Endothelial cell of umbilical vein (primary cell): ENCODE measurements around the gene FAM180B. TPM values are rescaled to one million over a fixed set of nuclear protein-coding genes. Genes with fewer than 3 reads are reported as not detected.

Experiments
- BruUV-seq: library from RNA; stranded (reverse); fragments of 400-500 nt; replicated peaks from 2 replicates; lab custom pipeline; 2021; lab: Mats Ljungman, UMichigan
- CTCF ChIA-PET: fragments of 300-600, 350-600 bp; sonication (Branson Sonifier 250); formaldehyde crosslinking; loops from one replicate; lab custom pipeline; 2021; ENCODE audit warnings: antibody characterized with exemption, inconsistent platforms; lab: Charles Lee
- POLR2A ChIA-PET: fragments of 300-600, 350-600 bp; sonication (Branson Sonifier 250); formaldehyde crosslinking; loops from one replicate; lab custom pipeline; 2021; ENCODE audit warnings: antibody characterized with exemption, inconsistent platforms; lab: Charles Lee
- DNase-seq: peaks from one replicate; pipeline ENCODE4 v3.0.0-alpha.2; 2011; ENCODE audit warnings: low read depth, low spot score
- FAIRE-seq: peaks from 2 replicates; lab custom pipeline; 2011; peaks lifted over from hg19 to GRCh38; lab: Jason Lieb, UNC
- H2AFZ ChIP-seq: 2 replicates; pipeline ENCODE4 v1.6.0; 2012; ENCODE audit warnings: low read depth, low read length, control low read depth, inconsistent platforms
- H3K27ac ChIP-seq: 2 replicates; pipeline ENCODE4 v1.5.1; 2011; ENCODE audit warnings: low read depth, mild to moderate bottlenecking, control low read depth, low read length, moderate library complexity; ENCODE audit not compliant: insufficient read depth
- H3K27me3 ChIP-seq, 2 experiments: 2 replicates each; pipeline versions ENCODE4 v1.6.0 to v1.6.1; 2011; ENCODE audit warnings: low read length in 2 of 2, mixed read lengths in 1 of 2; ENCODE audit not compliant: control insufficient read depth in 2 of 2, insufficient read depth in 2 of 2
- H3K36me3 ChIP-seq, 2 experiments: 2 replicates in 1 of 2; 3 replicates in 1 of 2; pipeline ENCODE4 v1.5.1; 2011; ENCODE audit warnings: low read length in 2 of 2, mild to moderate bottlenecking in 1 of 2, moderate library complexity in 1 of 2; ENCODE audit not compliant: control insufficient read depth in 2 of 2, insufficient read depth in 2 of 2; ENCODE audit errors: extremely low read depth in 1 of 2
- H3K4me1 ChIP-seq: 3 replicates; pipeline ENCODE4 v1.5.1; 2011; ENCODE audit warnings: mild to moderate bottlenecking, low read length; ENCODE audit not compliant: control insufficient read depth, insufficient read depth; ENCODE audit errors: extremely low read depth
- H3K4me2 ChIP-seq: 2 replicates; pipeline ENCODE4 v1.6.1; 2011; ENCODE audit warnings: low read length, control low read depth, mixed read lengths; ENCODE audit not compliant: insufficient read depth
- H3K4me3 ChIP-seq, 3 experiments: fragments of 200-600 bp in 1 of 3; sonication (generic), shearing (Covaris generic) in 1 of 3; replicated peaks in 1 of 3; 2 replicates each; pipeline ENCODE4 v1.5.1; 2011 to 2016; ENCODE audit warnings: control low read depth in 3 of 3, low read length in 3 of 3, mild to moderate bottlenecking in 2 of 3, inconsistent platforms in 1 of 3, low read depth in 1 of 3, moderate library complexity in 1 of 3; ENCODE audit not compliant: insufficient read depth in 1 of 3
- H3K79me2 ChIP-seq: 2 replicates; pipeline ENCODE4 v1.6.0; 2012; ENCODE audit warnings: low read length, inconsistent platforms; ENCODE audit not compliant: control insufficient read depth, insufficient read depth
- H3K9ac ChIP-seq: replicated peaks from 2 replicates; pipeline ENCODE3; 2011; ENCODE audit warnings: low read length, control low read depth; ENCODE audit not compliant: insufficient read depth; ENCODE audit errors: extremely low read depth
- H3K9me1 ChIP-seq: replicated peaks from 3 replicates; pipeline ENCODE4 v1.6.0; 2011; ENCODE audit warnings: mild to moderate bottlenecking, low read length; ENCODE audit not compliant: control insufficient read depth, insufficient read depth; ENCODE audit errors: extremely low read depth
- H3K9me3 ChIP-seq: replicated peaks from 2 replicates; pipeline ENCODE4 v1.5.1; 2012; ENCODE audit warnings: low read length, inconsistent platforms; ENCODE audit not compliant: control insufficient read depth, insufficient read depth
- H4K20me1 ChIP-seq: replicated peaks from 2 replicates; pipeline ENCODE3; 2011; ENCODE audit warnings: mild to moderate bottlenecking, low read length; ENCODE audit not compliant: control insufficient read depth, insufficient read depth; ENCODE audit errors: extremely low read depth
- FOS ChIP-seq: IDR thresholded peaks from 2 replicates; pipeline ENCODE4 v1.6.1; 2011; ENCODE audit warnings: mild to moderate bottlenecking, low read length, moderate library complexity, borderline replicate concordance; ENCODE audit not compliant: insufficient read depth
- GATA2 ChIP-seq: IDR thresholded peaks from 2 replicates; pipeline ENCODE4 v1.7.0; 2011; ENCODE audit warnings: low read depth, mild to moderate bottlenecking, moderate library complexity, mixed read lengths, low read length; ENCODE audit not compliant: insufficient read length, insufficient read depth
- MYC ChIP-seq: IDR thresholded peaks from one replicate; pipeline ENCODE4 v1.6.1; 2011; ENCODE audit warnings: mild to moderate bottlenecking, low read depth, low read length
- POLR2A ChIP-seq: IDR thresholded peaks from 2 replicates; pipeline ENCODE4 v1.6.1; 2012; ENCODE audit warnings: low read depth, mild to moderate bottlenecking, control low read depth, low read length
- POLR2AphosphoS5 ChIP-seq: IDR thresholded peaks from 2 replicates; pipeline ENCODE4 v1.6.1; 2012; ENCODE audit warnings: low read depth, mild to moderate bottlenecking, control low read depth, low read length, moderate library complexity; ENCODE audit not compliant: insufficient read depth
- dilution Hi-C: fragments of 300-500 bp; cut with MboI; formaldehyde crosslinking; loops from one replicate; pipeline ENCODE4 v1.15.0; 2019; ENCODE audit warnings: low sequenced_read_pairs; ENCODE audit not compliant: extremely low pct_ligation_motif_present
- intact Hi-C: fragments of 100-400 bp; cut with micrococcal nuclease; formaldehyde crosslinking; loops from one replicate; pipeline ENCODE4 v1.10.0; 2022
- polyA plus RNA-seq, 4 experiments: library from polyadenylated mRNA; depleted of rRNA in 3 of 4; stranded (reverse) in 3 of 4; unstranded in 1 of 4; fragments of >200 nt; gene quantifications; 2 replicates each; pipeline versions ENCODE4 v1.2.1 to v1.2.3, GENCODE V29; 2011 to 2012; ENCODE audit warnings: missing spikeins in 1 of 4
- total RNA-seq: library from RNA; stranded (reverse); gene quantifications from 2 replicates; pipeline ENCODE4 v1.2.3, GENCODE V29; 2021
- TF ChIP-seq, protein P1 (sequence below): IDR thresholded peaks from 2 replicates; pipeline ENCODE4 v1.6.1; 2011; ENCODE audit not compliant: insufficient read depth, insufficient read length
- TF ChIP-seq, protein P2 (sequence below), 2 donors: IDR thresholded peaks; 1 replicate in 1 of 2; 2 replicates in 1 of 2; pipeline ENCODE4 v1.5.1; 2011; ENCODE audit warnings: low read length in 2 of 2, mild to moderate bottlenecking in 2 of 2, moderate library complexity in 2 of 2, control low read depth in 1 of 2, inconsistent platforms in 1 of 2, low read depth in 1 of 2; ENCODE audit not compliant: insufficient read depth in 1 of 2; ENCODE audit errors: extremely low read depth in 1 of 2

The FAM180B gene
- total and polyA plus RNA-seq, 2 donors (not counting 3 experiments of a cell fraction or from before 2014, with no cell fraction given): not detected

DNA sequence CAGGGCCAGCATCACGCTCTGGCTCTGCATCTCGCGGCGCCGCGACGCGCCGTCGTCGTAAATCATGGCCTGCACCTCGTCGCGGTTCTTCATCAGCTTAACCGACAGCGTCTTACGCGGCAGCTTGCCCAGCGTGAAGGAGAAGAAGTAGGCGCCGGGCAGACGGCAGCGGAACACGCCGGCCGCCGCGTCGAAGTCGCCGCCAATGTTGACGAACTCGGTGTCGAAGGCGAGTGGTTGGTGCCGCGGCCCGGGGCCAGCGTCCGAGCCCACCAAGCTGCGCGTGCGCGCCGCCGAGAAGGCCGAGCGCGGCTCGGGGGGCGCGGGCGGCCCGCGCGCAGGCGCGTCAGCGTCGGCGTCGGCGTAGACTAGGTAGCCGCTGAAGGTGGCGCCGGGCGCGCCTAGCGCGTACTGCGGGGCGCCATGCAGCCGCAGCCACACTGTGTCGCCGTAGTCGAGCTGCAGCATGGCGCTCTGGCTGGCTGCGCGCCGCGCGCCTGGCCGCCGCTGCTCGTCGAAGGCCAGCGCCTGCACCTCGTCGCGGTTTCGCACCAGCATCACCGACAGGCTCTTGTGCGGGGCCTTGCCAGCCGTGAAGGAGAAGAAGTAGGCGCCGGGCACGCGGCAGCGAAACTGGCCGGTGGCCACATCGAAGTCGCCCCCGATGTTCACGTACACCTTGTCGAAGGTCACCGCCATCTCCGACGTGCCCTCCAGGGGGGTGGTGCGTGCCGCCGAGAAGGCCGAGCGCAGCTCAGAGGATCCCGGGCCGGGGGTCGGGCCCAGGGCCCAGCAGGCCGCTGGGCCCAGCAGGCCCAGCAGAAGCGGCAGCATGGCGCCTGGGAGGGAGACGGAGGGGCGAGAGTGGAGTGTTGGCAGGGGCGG, 3.7 kb downstream of the FAM180B start:
- FAIRE-seq (no peak), DNase-seq (peak; percentile 56)
- peak overlapping the region; percentile 23 for H3K4me2 ChIP-seq
- H3K79me2 ChIP-seq: no peaks in the 10 kb centered on the region
- H3K4me1 ChIP-seq: peaks cover 10% of the 10 kb centered on the region
- no peaks in the 10 kb centered on the region for H3K9me1 ChIP-seq
- dilution Hi-C loops (no loop called here), intact Hi-C loops (no loop called here)
- peak overlapping the region; percentile 1 for H3K9ac ChIP-seq
- POLR2A ChIA-PET: no interaction called here
- no peaks in the 10 kb centered on the region for H4K20me1 ChIP-seq
- no peak overlapping the region for H3K27ac ChIP-seq
- no TSS peak for BruUV-seq
- CTCF ChIA-PET: no interaction called here
- TF ChIP-seq FOS (no peak), GATA2 (no peak), POLR2AphosphoS5 (no peak), MYC (no peak), POLR2A (no peak)
- TF ChIP-seq, protein P1, sequence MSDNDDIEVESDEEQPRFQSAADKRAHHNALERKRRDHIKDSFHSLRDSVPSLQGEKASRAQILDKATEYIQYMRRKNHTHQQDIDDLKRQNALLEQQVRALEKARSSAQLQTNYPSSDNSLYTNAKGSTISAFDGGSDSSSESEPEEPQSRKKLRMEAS: peak; percentile 34
- TF ChIP-seq, protein P2, sequence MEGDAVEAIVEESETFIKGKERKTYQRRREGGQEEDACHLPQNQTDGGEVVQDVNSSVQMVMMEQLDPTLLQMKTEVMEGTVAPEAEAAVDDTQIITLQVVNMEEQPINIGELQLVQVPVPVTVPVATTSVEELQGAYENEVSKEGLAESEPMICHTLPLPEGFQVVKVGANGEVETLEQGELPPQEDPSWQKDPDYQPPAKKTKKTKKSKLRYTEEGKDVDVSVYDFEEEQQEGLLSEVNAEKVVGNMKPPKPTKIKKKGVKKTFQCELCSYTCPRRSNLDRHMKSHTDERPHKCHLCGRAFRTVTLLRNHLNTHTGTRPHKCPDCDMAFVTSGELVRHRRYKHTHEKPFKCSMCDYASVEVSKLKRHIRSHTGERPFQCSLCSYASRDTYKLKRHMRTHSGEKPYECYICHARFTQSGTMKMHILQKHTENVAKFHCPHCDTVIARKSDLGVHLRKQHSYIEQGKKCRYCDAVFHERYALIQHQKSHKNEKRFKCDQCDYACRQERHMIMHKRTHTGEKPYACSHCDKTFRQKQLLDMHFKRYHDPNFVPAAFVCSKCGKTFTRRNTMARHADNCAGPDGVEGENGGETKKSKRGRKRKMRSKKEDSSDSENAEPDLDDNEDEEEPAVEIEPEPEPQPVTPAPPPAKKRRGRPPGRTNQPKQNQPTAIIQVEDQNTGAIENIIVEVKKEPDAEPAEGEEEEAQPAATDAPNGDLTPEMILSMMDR (IDR thresholded peaks at IDR 0.05; ENCODE audit: extremely low read depth in 1 of 2, insufficient read depth in 1 of 2, low read depth in 1 of 2, low read length in 2 of 2): no peak
- H3K36me3 ChIP-seq: no peaks in the 10 kb centered on the region
- H2AFZ ChIP-seq: peak overlapping the region; percentile 95
- peaks cover 25 to 31% of the 10 kb centered on the region in 2 experiments for H3K27me3 ChIP-seq
- H3K9me3 ChIP-seq: no peaks in the 10 kb centered on the region
- peak overlapping the region in 1 of 3 experiments; percentile 32 for H3K4me3 ChIP-seq
